Mucosa of rectum (tissue), 2 donors: ENCODE data around the gene TMEM231.
"Not testable (repeated sequence)": the region's sequence is repeated elsewhere in the genome, so short reads cannot be mapped to it uniquely, and the experiment has no call there.

ENCODE experiments used
- H3K27ac ChIP-seq, 2 donors: one replicate each; pipeline ENCODE4 v1.7.0; 2013; ENCODE audit warnings: inconsistent platforms in 2 of 2, low read depth in 2 of 2, low read length in 2 of 2
- H3K27me3 ChIP-seq, 2 donors: one replicate each; pipeline ENCODE4 v1.7.0; 2013; ENCODE audit warnings: low read length in 2 of 2; ENCODE audit not compliant: control insufficient read depth in 2 of 2, insufficient read depth in 2 of 2
- H3K36me3 ChIP-seq, 2 donors: one replicate each; pipeline ENCODE4 v1.7.0; 2013; ENCODE audit warnings: low read length in 2 of 2; ENCODE audit not compliant: control insufficient read depth in 2 of 2, insufficient read depth in 2 of 2
- H3K4me1 ChIP-seq, 2 donors: one replicate each; pipeline ENCODE4 v1.7.0; 2013; ENCODE audit warnings: low read length in 2 of 2, mild to moderate bottlenecking in 1 of 2; ENCODE audit not compliant: control insufficient read depth in 2 of 2, insufficient read depth in 2 of 2
- H3K4me3 ChIP-seq, 2 donors: one replicate each; pipeline ENCODE4 v1.7.0; 2013; ENCODE audit warnings: low read length in 2 of 2
- H3K9ac ChIP-seq, 2 donors: one replicate each; pipeline ENCODE4 v1.7.0; 2013; ENCODE audit warnings: low read length in 2 of 2, low read depth in 1 of 2, mild to moderate bottlenecking in 1 of 2
- H3K9me3 ChIP-seq, 2 donors: one replicate each; pipeline ENCODE4 v1.7.0; 2013; ENCODE audit warnings: low read length in 2 of 2; ENCODE audit not compliant: control insufficient read depth in 2 of 2
- donor health status: healthy.
- donor health status: Normal muscosa, but diverticular disease.

The TMEM231 gene

DNA sequence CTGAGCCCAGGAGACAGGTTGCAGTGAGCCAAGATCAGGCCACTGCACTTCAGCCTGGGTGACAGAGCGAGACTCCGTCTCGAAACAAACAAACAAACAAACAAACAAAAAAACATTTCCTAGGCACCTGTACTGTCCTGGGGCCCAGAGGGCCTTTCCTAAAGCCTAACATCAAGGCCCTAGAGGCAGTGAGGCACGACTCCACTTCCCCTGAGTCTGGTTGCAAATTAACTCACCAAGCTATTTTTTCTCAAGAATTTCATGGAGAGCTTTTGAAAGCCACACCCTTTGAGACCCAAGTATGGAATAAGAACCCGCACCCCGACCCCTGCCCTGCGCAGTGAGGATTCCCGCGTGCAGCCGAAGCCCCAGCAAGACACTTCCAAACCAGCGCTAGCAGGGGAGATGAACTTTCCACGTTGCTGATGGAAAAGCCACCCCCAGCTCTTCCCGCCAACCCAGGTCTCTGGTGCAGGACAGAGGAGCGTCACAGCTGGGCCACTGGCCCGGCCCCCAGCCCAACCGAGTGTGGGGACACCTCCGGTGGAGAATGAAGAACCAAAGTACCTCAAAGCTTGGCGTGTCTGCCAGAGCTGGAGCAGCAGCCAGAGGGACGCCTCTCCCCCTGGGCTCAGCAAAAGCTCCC is 21.4 kb downstream of the TMEM231 start:
- Histone ChIP-seq H3K27me3 (no peaks in the 10 kb centered on the region), H3K36me3 (peaks cover 9 to 26% of the 10 kb centered on the region in 2 donors), H3K9me3 (no peaks in the 10 kb centered on the region), H3K27ac (peak overlapping the region; percentile 86 to 95), H3K9ac (peak overlapping the region; percentile 20 to 96), H3K4me1 (peaks cover 6 to 41% of the 10 kb centered on the region in 2 donors), H3K4me3 (peak overlapping the region; percentile 74 to 83)

GRCh38 chr16:75532791-75533190 is 23.3 kb downstream of the TMEM231 start:
- Histone ChIP-seq H3K4me1 (peaks cover 2 to 41% of the 10 kb centered on the region in 2 donors), H3K27me3 (no peaks in the 10 kb centered on the region), H3K9me3 (no peaks in the 10 kb centered on the region), H3K27ac (peak overlapping the region in 1 of 2 donors; percentile 34), H3K36me3 (peaks cover 9 to 35% of the 10 kb centered on the region in 2 donors), H3K4me3 (peak overlapping the region in 1 of 2 donors; percentile 39), H3K9ac (peak overlapping the region in 1 of 2 donors; percentile 54)

DNA sequence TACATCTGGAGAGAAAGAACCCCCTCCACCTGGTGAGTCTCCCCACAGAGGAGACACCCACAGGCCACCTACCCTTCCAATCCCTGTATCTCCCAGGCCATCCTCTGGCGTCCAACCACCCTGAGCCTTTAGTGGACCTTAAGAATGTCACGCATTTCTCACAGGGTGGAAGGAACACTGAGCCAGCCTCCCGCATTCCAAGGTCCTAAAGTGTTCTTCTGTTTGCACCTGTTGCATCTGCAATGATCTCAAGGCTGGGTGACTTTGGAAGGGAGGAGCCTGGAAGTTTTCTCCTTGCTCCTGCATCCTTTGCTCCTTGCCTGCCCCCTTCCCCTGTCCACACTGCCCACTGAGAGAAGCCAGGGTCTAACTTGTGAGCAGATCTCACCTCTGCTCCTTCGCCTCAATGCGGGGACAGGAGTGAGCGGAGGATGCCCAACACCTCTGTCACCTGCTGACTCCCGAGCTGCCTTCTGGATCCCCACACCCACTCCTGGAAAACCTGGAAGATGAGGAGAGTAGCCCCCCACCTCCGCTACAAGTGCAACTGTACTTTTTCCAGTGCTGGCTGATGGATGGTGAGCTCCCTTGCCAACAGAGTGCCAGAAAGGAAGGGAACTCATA is 23.8 kb downstream of the TMEM231 start:
- H3K4me3 ChIP-seq = peak overlapping the region in 1 of 2 donors; percentile 39
- H3K9ac ChIP-seq = peak overlapping the region in 1 of 2 donors; percentile 54
- H3K9me3 ChIP-seq = no peaks in the 10 kb centered on the region
- H3K27me3 ChIP-seq = no peaks in the 10 kb centered on the region
- peaks cover 9 to 35% of the 10 kb centered on the region in 2 donors for H3K36me3 ChIP-seq
- peak overlapping the region in 1 of 2 donors; percentile 34 for H3K27ac ChIP-seq
- peaks cover 2 to 40% of the 10 kb centered on the region in 2 donors for H3K4me1 ChIP-seq

DNA sequence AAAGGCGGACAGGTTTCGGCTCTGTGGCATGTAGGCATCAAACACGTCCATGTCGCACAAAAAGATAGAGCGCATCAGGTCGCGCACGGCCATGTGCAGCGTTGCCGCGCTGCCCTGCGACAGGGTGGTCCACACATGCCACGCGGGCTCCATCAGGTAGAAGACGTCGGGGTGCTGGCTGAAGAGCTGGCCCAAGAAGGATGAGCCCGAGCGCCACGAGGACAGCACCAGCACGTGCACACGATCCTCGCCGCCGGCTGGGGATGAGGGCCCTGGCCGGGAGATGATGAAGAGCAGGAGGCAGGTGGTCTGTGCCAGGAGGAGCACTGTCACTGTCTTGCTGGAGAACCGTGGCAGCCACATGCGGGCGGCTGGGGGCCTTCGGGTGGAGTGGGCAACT is 26.1 kb downstream of the TMEM231 start:
- H3K27ac ChIP-seq = no peak overlapping the region
- H3K4me3 ChIP-seq = no peak overlapping the region
- H3K9ac ChIP-seq = no peak overlapping the region
- no peaks in the 10 kb centered on the region for H3K9me3 ChIP-seq
- peaks cover 19 to 43% of the 10 kb centered on the region in 2 donors for H3K36me3 ChIP-seq
- peaks cover 2 to 36% of the 10 kb centered on the region in 2 donors for H3K4me1 ChIP-seq
- H3K27me3 ChIP-seq = no peaks in the 10 kb centered on the region

- Histone ChIP-seq H3K27me3 (no peaks in the 10 kb centered on the region), H3K9me3 (no peaks in the 10 kb centered on the region), H3K4me3 (no peak overlapping the region), H3K27ac (peak overlapping the region; percentile 61 to 84), H3K9ac (no peak overlapping the region), H3K36me3 (peaks cover 19 to 47% of the 10 kb centered on the region in 2 donors), H3K4me1 (peaks cover 2 to 36% of the 10 kb centered on the region in 2 donors)
Observed at GRCh38 chr16:75529056-75529905, 26.8 kb downstream of the TMEM231 start.

- peak overlapping the region; percentile 61 to 84 for H3K27ac ChIP-seq
- H3K27me3 ChIP-seq = no peaks in the 10 kb centered on the region
- H3K9me3 ChIP-seq = no peaks in the 10 kb centered on the region
- peaks cover 22 to 42% of the 10 kb centered on the region in 2 donors for H3K36me3 ChIP-seq
- no peak overlapping the region for H3K4me3 ChIP-seq
- peaks cover 0 to 28% of the 10 kb centered on the region in 2 donors for H3K4me1 ChIP-seq
- H3K9ac ChIP-seq = peak overlapping the region in 1 of 2 donors; percentile 12
Observed at GRCh38 chr16:75527825-75528299, 28.2 kb downstream of the TMEM231 start.

DNA sequence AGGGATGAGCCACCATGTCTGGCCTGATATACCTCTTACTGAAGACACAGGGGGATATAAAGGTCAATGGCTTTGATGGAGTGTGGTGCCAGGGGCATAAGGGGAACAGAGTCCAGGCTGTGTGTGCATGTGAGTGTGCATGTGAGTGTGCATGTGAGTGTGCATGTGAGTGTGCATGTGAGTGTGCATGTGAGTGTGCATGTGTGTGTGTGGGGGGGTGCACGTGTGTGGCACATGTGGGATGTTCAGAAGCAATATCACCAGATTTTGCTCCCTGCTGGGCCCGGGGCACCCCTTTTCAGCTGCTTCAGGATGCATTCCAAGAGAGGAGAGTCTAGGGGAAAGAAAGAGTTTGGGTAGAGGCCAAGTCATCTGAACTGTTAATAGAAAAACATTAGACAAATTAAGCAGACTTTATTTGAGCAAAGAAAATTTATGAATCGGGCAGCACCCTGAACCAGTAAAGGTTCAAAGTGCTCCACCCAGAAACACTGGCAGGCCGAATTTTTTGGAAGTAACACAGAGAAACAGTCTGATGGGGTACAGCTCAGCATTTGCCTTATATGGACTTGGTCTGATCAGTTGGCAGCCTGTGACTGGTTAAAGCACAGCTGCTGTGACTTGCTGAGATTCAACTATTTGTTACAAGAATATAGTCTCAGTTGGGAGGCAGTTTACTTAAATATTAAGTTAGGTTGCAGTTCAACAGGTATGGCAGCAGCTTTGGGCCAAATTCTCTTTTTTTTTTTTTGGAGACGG is 29.8 kb downstream of the TMEM231 start:
- no peak overlapping the region for H3K9ac ChIP-seq
- H3K27ac ChIP-seq = no peak overlapping the region
- H3K4me3 ChIP-seq = no peak overlapping the region
- no peaks in the 10 kb centered on the region for H3K9me3 ChIP-seq
- peaks cover 23 to 30% of the 10 kb centered on the region in 2 donors for H3K36me3 ChIP-seq
- H3K4me1 ChIP-seq = peaks cover 0 to 13% of the 10 kb centered on the region in 2 donors
- no peaks in the 10 kb centered on the region for H3K27me3 ChIP-seq

DNA sequence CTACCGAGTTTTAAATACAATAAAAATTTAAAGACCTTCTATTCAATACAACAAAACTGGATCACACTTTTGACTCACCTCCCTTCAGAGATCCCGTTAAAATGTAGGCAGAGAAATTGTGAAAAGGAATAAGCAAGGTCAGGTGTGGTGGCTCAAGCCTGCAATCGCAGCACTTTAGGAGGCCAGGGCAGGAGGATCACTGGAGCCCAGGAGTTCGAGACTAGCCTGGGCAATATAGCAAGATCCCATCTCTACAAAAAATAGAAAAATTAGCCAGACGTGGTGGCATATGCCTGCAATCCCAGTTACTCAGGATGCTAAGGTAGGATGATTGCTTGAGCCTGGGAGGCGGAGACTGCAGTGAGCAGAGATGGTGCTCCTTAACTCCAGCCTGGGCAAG is 36.9 kb downstream of the TMEM231 start:
- H3K4me1 ChIP-seq = peaks cover 0 to 6% of the 10 kb centered on the region in 2 donors
- H3K36me3 ChIP-seq = peaks cover 0 to 6% of the 10 kb centered on the region in 2 donors
- H3K4me3 ChIP-seq = no peak overlapping the region
- H3K27ac ChIP-seq = no peak overlapping the region
- H3K9ac ChIP-seq = no peak overlapping the region
- no peaks in the 10 kb centered on the region for H3K9me3 ChIP-seq
- no peaks in the 10 kb centered on the region for H3K27me3 ChIP-seq

- H3K36me3 ChIP-seq = peaks cover 4 to 14% of the 10 kb centered on the region in 2 donors
- peak overlapping the region; percentile 89 to 91 for H3K9ac ChIP-seq
- peak overlapping the region; percentile 77 to 90 for H3K4me3 ChIP-seq
- peak overlapping the region; percentile 84 to 90 for H3K27ac ChIP-seq
- not testable (repeated sequence) for H3K4me1 ChIP-seq, H3K27me3 ChIP-seq, H3K9me3 ChIP-seq
Observed at GRCh38 chr16:75516189-75516966, 39.7 kb downstream of the TMEM231 start.
